Activated T-cell treated with anti-CD3 and anti-CD28 coated beads for 24 hours (primary cell): ENCODE results near the gene APOBEC3H.
"Not testable (repeated sequence)": the region's sequence is repeated elsewhere in the genome, so short reads cannot be mapped to it uniquely, and the experiment has no call there.

Experiments used
- DNase-seq: peaks from one replicate; pipeline ENCODE4 v3.0.0-alpha.2; 2020; ENCODE audit warnings: low read depth

APOBEC3H gene

DNA sequence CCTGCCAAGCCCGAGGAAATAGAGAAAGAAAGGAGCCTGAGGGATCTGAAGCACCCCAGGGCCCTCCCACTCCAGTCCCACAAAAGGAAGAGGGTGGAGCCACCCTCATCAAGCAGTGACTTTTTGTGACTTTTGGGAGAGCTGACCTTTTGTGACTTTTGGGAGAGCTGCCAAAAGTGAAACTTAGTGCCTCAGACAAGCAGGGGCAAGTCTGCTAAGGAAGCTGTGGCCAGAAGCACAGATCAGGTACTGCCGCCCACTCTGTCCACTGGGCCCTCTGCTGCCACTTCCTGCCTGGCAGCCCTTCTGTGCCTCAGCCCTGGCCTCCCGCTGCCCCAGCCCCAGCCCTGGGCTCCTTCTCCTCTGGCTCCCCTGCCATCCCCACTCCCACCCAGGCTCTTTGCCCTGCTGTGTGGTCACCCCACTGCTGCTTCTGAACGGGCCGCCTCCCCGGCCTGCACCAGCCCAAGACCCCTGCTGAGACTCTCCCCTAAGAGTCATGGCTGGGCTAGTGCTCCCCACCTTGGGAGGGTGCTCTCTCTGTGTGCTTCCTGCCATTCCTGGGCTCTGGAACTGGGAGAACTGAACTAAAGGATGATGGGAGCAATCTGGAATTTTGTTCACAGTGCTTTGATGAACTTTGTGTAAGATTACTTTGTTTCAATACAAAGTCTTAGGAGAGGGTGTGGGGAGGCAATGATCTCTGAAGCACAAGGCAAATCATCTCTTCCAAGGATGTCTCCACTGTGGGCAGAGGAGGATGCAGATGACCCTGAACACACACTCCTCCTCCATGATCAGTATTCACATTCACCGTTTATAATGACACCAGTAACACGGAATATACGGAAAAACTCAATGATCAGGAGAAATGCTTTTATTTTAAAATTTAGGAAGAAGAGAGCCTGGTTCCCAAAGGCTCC, at the start of gene APOBEC3H:
TSS of gene APOBEC3H (plus strand) at position 147 of the 923 bp plus-strand sequence. CDS start 3,035 bp downstream, outside the sequence.
- DNase-seq = no peak

GRCh38 chr22:39049486-39049885, 47.6 kb upstream of the APOBEC3H start:
- DNase-seq = not testable (repeated sequence)

GRCh38 chr22:39051844-39052495, 45.1 kb upstream of the APOBEC3H start:
- not testable (repeated sequence) for DNase-seq

DNA sequence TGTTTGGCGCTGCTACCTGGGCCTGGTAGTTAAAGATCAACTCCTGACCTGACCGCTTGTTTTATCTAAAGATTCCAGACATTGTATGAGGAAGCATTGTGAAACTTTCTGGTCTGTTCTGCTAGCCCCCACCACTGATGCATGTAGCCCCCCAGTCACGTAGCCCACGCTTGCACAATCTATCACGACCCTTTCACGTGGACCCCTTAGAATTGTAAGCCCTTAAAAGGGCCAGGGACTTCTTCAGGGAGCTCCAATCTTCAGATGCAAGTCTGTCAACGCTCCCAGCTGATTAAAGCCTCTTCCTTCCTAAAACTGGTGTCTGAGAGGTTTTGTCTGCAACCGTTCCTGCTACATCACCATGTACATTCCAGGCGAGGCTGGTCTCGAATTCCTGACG, 41.4 kb upstream of the APOBEC3H start:
- DNase-seq = no peak

GRCh38 chr22:39061290-39061689, 35.8 kb upstream of the APOBEC3H start:
- DNase-seq = not testable (repeated sequence)

DNA sequence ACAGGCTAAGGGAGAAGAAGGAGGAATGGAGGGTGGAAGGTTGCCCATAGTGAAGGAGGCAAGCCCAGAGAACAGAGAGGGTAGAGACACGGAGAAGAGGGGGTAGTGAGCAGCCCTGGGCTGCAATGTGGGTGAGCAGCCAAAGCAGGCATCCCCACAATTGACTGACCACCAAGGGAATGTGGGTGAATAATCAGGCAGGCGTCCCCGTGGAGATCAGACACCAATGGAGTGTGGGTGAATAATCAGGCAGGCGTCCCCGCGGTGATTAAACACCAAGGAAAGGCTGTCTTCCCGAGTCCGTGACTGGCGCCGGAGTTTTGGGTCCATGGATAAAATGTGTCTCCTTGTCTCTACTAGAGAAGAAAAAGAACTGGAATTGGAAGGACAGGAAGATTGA, 35.1 kb upstream of the APOBEC3H start:
- DNase-seq = not testable (repeated sequence)

GRCh38 chr22:39063904-39064303, 33.1 kb upstream of the APOBEC3H start:
- not testable (repeated sequence) for DNase-seq

DNA sequence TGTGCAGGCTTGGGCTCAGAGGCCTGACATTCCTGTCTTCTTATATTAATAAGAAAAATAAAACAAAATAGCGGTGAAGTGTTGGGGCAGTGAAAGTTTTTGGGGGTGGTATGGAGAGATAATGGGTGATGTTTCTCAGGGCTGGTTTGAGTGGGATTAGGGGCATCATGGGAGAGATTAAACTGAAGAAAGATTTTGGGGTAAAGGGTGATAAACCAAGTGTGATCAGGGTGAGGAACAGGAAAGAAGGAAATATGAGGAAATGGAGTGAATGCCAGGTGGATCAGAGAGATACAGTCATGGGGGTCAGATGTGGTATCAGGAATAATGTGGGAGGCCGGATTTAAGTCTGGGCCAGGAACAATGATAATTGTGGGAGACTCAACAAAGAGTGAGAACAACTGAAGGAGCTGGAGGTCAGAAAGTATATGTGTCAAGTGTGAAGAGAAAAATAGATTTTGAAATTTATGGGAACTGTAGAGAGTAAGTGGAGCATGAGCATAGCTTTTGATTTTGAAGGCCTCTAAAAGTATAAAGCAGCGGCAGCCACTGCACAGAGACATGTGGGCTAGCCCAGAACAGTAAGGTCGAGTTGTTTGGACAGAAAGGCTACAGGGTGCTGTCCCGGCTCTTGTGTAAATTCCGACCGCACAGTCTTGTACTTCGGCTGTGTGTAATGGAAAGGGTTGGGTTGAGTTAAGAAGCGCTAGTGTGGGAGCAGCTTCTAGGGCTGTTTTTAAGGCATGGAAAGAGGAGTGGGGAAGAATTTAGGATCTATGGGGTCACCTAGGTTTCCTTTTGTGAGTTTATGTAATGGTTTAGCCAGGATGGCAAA, 30.4 kb upstream of the APOBEC3H start:
- not testable (repeated sequence) for DNase-seq

- DNase-seq = no peak
Measured at GRCh38 chr22:39068033-39068785, 28.8 kb upstream of the APOBEC3H start.

DNA sequence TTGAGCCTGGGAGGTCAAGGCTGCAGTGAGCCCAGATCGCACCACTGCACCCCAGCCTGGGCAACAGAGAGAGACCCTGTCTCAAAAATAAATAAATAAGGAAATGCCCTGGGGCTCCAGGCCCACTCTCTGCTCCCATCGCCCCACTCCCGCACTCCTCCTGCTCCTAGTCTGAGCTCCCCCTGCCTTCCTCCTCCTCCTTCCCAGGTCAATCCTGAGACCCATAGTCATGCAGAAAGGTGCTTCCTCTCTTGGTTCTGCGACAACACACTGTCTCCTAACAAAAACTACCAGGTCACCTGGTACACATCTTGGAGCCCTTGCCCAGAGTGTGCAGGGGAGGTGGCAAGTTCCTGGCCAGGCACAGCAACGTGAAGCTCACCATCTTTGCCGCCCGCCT, 26.9 kb upstream of the APOBEC3H start:
- DNase-seq = no peak

- DNase-seq = not testable (repeated sequence)
Measured at GRCh38 chr22:39072581-39072981, 24.5 kb upstream of the APOBEC3H start.

- no peak for DNase-seq
Measured at GRCh38 chr22:39073981-39074380, 23.1 kb upstream of the APOBEC3H start.

DNA sequence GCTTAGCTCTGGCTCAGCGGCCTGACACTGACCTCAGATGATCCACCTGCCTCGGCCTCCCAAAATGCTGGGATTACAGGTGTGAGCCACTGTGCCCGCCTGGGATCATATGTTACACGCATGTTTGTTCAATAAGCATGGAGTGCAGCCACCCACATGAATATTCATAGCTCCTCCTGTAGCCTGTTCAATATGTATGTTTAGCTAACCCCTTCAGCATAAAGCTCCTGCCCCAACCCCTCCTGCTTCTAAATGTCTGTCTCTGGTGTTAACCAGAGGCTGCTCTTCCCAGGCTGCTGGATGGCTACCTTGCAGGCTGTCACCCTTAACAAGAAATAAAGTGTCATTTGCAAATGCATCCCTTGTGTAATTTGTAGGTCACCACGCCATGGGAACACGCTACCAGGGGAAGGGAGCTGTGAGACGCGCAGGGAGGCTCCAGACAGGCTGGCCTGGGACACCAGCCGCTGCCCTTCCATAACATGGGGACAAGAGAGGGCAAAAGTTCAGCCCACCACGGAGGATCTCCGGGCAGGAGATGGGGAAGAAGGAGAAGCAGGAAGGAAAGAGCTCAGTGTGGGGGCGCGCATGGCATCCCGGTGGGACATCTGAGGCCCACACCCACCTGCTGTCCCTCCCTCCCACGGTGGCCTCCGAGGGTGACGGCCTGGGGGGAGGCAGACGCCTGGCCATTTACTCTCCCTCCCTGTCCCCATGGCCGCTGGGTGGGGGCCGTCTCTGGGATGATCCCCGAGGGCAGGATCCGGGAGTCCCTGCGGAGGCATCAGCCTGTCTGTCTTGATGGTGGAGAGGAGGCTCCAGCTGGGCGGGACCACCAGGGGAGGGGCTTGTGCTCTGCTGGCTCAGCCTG, 20.7 kb upstream of the APOBEC3H start:
- not testable (repeated sequence) for DNase-seq

DNA sequence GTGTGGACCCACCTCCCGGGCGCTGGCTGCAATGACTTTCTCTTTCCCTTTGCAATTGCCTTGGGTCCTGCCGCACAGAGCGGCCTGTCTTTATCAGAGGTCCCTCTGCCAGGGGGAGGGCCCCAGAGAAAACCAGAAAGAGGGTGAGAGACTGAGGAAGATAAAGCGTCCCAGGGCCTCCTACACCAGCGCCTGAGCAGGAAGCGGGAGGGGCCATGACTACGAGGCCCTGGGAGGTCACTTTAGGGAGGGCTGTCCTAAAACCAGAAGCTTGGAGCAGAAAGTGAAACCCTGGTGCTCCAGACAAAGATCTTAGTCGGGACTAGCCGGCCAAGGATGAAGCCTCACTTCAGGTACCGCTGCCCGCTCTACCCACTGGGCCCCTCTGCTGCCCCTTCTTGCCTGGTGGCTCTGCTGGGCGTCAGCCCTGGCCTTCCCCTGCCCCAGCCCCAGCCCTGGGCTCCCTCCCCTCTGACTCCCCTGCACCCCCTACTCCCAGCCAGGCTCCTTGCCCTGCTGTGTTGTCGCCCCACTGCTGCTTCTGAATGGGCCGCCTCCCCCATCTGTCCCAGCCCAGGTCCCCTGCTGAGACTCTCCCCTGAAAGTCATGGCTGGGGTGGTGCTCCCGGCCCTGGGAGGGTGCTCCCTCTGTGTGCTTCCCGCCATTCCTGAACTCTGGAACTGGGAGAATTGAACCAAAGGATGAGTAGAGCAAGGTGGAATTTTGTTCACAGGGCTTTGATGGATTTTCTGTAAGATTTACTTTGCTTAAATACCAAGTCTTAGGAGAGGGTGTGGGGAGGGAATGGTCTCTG, 19.8 kb upstream of the APOBEC3H start, which contains the start of gene APOBEC3G:
TSS of gene APOBEC3G (plus strand) at position 250 of the 815 bp plus-strand sequence. CDS start at position 337, 87 bp downstream.
- peak; percentile 39 for DNase-seq

- DNase-seq = not testable (repeated sequence)
Measured at GRCh38 chr22:39077912-39078311, 19.1 kb upstream of the APOBEC3H start.

GRCh38 chr22:39078329-39078728, 18.7 kb upstream of the APOBEC3H start:
- DNase-seq = no peak

DNA sequence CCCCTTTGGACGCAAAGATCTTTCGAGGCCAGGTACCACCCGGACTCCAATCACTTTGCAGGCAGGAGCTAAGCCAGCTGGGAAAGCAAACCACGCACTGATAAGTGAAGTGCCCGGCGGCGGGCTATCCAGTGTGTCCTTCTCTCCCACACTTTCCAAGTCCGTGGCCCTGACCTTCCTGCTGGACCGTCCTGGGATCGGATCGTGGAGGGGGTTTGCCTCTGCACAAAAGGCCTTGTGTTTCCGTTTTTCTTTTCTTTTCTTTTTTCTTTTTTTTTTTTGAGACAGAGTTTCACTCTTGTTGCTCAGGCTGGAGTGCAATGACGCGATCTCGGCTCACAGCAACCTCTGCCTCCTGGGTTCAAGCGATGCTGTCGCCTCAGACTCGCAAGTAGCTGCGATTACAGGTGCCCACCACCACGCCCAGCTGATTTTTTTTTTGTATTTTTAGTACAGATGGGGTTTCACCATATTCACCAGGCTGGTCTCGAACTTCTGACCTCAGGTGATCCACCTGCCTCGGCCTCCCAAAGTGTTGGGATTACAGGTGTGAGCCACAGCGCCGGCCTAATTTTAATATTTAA, 17.9 kb upstream of the APOBEC3H start:
- not testable (repeated sequence) for DNase-seq

DNA sequence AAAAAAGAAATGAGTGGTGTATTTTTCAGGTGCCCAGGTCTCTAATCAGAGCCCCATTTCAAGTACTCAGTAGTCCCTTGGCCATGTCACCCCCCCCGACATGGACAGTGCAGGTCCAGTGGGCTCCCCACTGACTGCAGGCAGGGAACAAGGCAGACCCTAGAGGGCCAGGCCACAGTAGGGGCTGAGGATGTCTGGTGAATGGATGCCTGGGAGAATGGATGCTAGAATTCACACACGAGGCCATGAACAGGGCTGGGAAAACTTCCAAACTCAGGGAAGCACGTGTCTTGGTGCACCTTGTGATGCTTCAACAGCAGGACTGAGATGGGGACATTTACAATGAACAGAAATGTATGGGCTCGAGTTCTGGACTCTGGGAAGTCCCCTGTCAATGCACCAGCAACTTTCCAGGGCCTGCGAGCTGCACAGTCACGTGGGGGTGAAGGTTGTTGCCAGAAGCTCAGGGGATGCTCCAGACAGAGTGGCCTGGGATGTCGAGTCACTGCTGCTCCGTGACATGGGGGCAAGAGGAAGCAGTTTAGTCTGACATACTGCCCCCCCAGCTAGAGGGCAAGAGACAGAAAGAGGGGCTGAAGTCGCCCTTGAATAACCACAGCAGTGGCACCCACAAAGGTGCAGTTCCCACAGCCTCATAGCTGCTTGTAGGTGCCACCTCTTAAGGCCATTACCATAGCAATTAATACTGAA, 16.8 kb upstream of the APOBEC3H start:
- no peak for DNase-seq
